DOHH2 (cell line): Measurements from ENCODE around the gene DCTN2.

Source experiments
- EZH2phosphoT487 ChIP-seq: fragments of 200-600 bp; sonication (generic); IDR thresholded peaks from 2 replicates; pipeline ENCODE4 v1.6.1; 2017; ENCODE audit warnings: borderline replicate concordance, mild to moderate bottlenecking, antibody characterized with exemption, low read length, moderate library complexity, mixed read lengths
- TF ChIP-seq, protein P1 (sequence below): fragments of 200-600 bp; sonication (generic); IDR thresholded peaks from one replicate; pipeline ENCODE4 v1.5.1; 2014; ENCODE audit warnings: antibody characterized with exemption, mild to moderate bottlenecking, low read depth, low read length; ENCODE audit not compliant: poor library complexity, severe bottlenecking

GRCh38 chr12:57575771-57576612 lies 29.0 kb upstream of the DCTN2 start:
- TF ChIP-seq, protein P1, sequence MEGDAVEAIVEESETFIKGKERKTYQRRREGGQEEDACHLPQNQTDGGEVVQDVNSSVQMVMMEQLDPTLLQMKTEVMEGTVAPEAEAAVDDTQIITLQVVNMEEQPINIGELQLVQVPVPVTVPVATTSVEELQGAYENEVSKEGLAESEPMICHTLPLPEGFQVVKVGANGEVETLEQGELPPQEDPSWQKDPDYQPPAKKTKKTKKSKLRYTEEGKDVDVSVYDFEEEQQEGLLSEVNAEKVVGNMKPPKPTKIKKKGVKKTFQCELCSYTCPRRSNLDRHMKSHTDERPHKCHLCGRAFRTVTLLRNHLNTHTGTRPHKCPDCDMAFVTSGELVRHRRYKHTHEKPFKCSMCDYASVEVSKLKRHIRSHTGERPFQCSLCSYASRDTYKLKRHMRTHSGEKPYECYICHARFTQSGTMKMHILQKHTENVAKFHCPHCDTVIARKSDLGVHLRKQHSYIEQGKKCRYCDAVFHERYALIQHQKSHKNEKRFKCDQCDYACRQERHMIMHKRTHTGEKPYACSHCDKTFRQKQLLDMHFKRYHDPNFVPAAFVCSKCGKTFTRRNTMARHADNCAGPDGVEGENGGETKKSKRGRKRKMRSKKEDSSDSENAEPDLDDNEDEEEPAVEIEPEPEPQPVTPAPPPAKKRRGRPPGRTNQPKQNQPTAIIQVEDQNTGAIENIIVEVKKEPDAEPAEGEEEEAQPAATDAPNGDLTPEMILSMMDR, result no peak
- no peak for TF ChIP-seq EZH2phosphoT487
